ENCODE data around the gene EFL1. TPM values are rescaled to one million over a fixed set of nuclear protein-coding genes. Genes with fewer than 3 reads are reported as not detected.

Gene EFL1
- total and polyA plus RNA-seq, 2 experiments from 2014 or later = 15.4 to 46.4 TPM

GRCh38 chr15:82105451-82106215 lies 156.9 kb downstream of the EFL1 start:
- peak; percentile 55 for DNase-seq (ENCODE audit: low spot score)
- H3K36me3 Mint-ChIP-seq (ENCODE audit: low read depth) = no peaks in the 10 kb centered on the region
- Histone ChIP-seq H3K4me1 (ENCODE audit: insufficient read depth) (peaks cover 6% of the 10 kb centered on the region; the same call in 1 of the 2 replicates), H3K9me2 (ENCODE audit: insufficient read depth) (0 out of 2 replicates have a peak, but pooled peaks cover 9% of the 10 kb centered on the region), H2AFZ (no peak overlapping the region), H3K27ac (ENCODE audit: low read depth) (no peak overlapping the region), H3K27me3 (ENCODE audit: insufficient read depth) (no peaks in the 10 kb centered on the region), H3K36me3 (ENCODE audit: insufficient read depth) (no peaks in the 10 kb centered on the region), H3F3A (replicated peaks; ENCODE audit: low read depth) (0 out of 2 replicates have a peak, but pooled peaks cover 4% of the 10 kb centered on the region), H3K4me2 (no peak overlapping the region), H3K79me2 (replicated peaks; ENCODE audit: insufficient read depth) (no peaks in the 10 kb centered on the region), H4K20me1 (replicated peaks; ENCODE audit: insufficient read depth) (no peaks in the 10 kb centered on the region), H3K4me3 (no peak overlapping the region)
- H3K4me1 Mint-ChIP-seq = peaks cover 8% of the 10 kb centered on the region
- H3K4me3 Mint-ChIP-seq = no peak overlapping the region; the same call in 2 of the 3 replicates
- H3K9me3 Mint-ChIP-seq = no peaks in the 10 kb centered on the region
- peak; percentile 17 to 73; a peak in 3 of 4 replicates for TF ChIP-seq CTCF (conservative IDR thresholded peaks at IDR 0.05; ENCODE audit: low read depth in 2 of 2)
- TF ChIP-seq CREB1 (CRISPR knock-in tag; IDR thresholded peaks at IDR 0.05; ENCODE audit: low read depth) = no peak
- no peak overlapping the region for H3K27ac Mint-ChIP-seq
- peak; percentile 59 for ATAC-seq
- peaks cover 10% of the 10 kb centered on the region for H3K27me3 Mint-ChIP-seq (ENCODE audit: insufficient read depth, low read depth, poor library complexity)

- DNase-seq (ENCODE audit: low spot score) = no peak
- Histone ChIP-seq H3K79me2 (replicated peaks; ENCODE audit: insufficient read depth) (no peaks in the 10 kb centered on the region), H3F3A (replicated peaks; ENCODE audit: low read depth) (0 out of 2 replicates have a peak, but pooled peaks cover 4% of the 10 kb centered on the region), H3K4me1 (ENCODE audit: insufficient read depth) (peaks cover 18% of the 10 kb centered on the region), H3K27ac (ENCODE audit: low read depth) (no peak overlapping the region), H3K27me3 (ENCODE audit: insufficient read depth) (no peaks in the 10 kb centered on the region), H4K20me1 (replicated peaks; ENCODE audit: insufficient read depth) (no peaks in the 10 kb centered on the region), H2AFZ (0 out of 2 replicates have a peak overlapping the region, but pooled peaks have one; percentile 66), H3K9me2 (ENCODE audit: insufficient read depth) (peaks cover 13% of the 10 kb centered on the region), H3K36me3 (ENCODE audit: insufficient read depth) (no peaks in the 10 kb centered on the region), H3K4me3 (no peak overlapping the region), H3K4me2 (no peak overlapping the region)
- peaks cover 12% of the 10 kb centered on the region for H3K27me3 Mint-ChIP-seq (ENCODE audit: insufficient read depth, low read depth, poor library complexity)
- H3K36me3 Mint-ChIP-seq (ENCODE audit: low read depth) = no peaks in the 10 kb centered on the region
- H3K27ac Mint-ChIP-seq = no peak overlapping the region
- TF ChIP-seq STAT1 (IDR thresholded peaks at IDR 0.05; ENCODE audit: unreplicated experiment) (no peak), EZH2phosphoT487 (IDR thresholded peaks at IDR 0.05; ENCODE audit: unreplicated experiment) (no peak), CREB1 (CRISPR knock-in tag; IDR thresholded peaks at IDR 0.05; ENCODE audit: low read depth) (no peak), CTCF (conservative IDR thresholded peaks at IDR 0.05; ENCODE audit: low read depth in 2 of 2) (peak; percentile 44 to 76)
- peaks cover 20% of the 10 kb centered on the region for H3K4me1 Mint-ChIP-seq
- no peak overlapping the region for H3K4me3 Mint-ChIP-seq
- H3K9me3 Mint-ChIP-seq = no peaks in the 10 kb centered on the region
- no peak for ATAC-seq
Measured at GRCh38 chr15:82103468-82103867, 159.1 kb downstream of the EFL1 start.

Data from GM23338 (cell line).